IMR-90 (cell line): ENCODE measurements around the gene KRT80. TPM values are rescaled to one million over a fixed set of nuclear protein-coding genes. Genes with fewer than 3 reads are reported as not detected.
A peak's percentile ranks its signal among the peaks of the same experiment; 100 is the strongest.

Experiments
- ATAC-seq: fragments of 200-7000 bp; cut with Tn5 transposase; 2 replicates; pipeline ENCODE4 v1.9.1; 2020; ENCODE audit warnings: low read depth, mild to moderate bottlenecking, moderate library complexity
- BruUV-seq: library from RNA; stranded (reverse); fragments of 400-500 nt; replicated peaks from 2 replicates; lab custom pipeline; 2021; lab: Mats Ljungman, UMichigan
- CTCF ChIA-PET: fragments of 300-600 bp; formaldehyde crosslinking; extraction: SDS; loops from one replicate; lab custom pipeline; 2021; ENCODE audit warnings: antibody characterized with exemption; lab: Yijun Ruan, JAX
- POLR2A ChIA-PET: fragments of 300-600 bp; sonication (Branson Sonifier 250); formaldehyde crosslinking; loops from one replicate; lab custom pipeline; 2022; ENCODE audit warnings: antibody characterized with exemption; ENCODE audit not compliant: unreplicated experiment; lab: Charles Lee
- DNase-seq: peaks from one replicate; pipeline ENCODE4 v3.0.0; 2013
- H2AFZ ChIP-seq: replicated peaks from 2 replicates; pipeline ENCODE3; 2013; ENCODE audit warnings: low read length, mild to moderate bottlenecking; ENCODE audit not compliant: poor library complexity
- H2AK5ac ChIP-seq: 2 replicates; pipeline ENCODE4 v1.6.1; 2013; ENCODE audit warnings: low read depth, low read length, inconsistent platforms
- H2AK9ac ChIP-seq: replicated peaks from 2 replicates; pipeline ENCODE3; 2013; ENCODE audit warnings: mild to moderate bottlenecking, low read depth, low read length, moderate library complexity; ENCODE audit not compliant: poor library complexity
- H2BK120ac ChIP-seq: 2 replicates; pipeline ENCODE4 v1.6.1; 2013; ENCODE audit warnings: low read depth, low read length, inconsistent platforms
- H2BK15ac ChIP-seq: 3 replicates; pipeline ENCODE4 v1.6.1; 2013; ENCODE audit warnings: low read depth, low read length, inconsistent platforms
- H2BK20ac ChIP-seq: 2 replicates; pipeline ENCODE4 v1.6.1; 2013; ENCODE audit warnings: low read depth, mild to moderate bottlenecking, inconsistent platforms, low read length, moderate library complexity
- H2BK5ac ChIP-seq: 2 replicates; pipeline ENCODE4 v1.6.1; 2013; ENCODE audit warnings: mild to moderate bottlenecking, low read depth, low read length, inconsistent platforms; ENCODE audit not compliant: poor library complexity, severe bottlenecking
- H3K14ac ChIP-seq: replicated peaks from 2 replicates; pipeline ENCODE4 v1.6.1; 2013; ENCODE audit warnings: low read depth, low read length, inconsistent platforms
- H3K18ac ChIP-seq: 2 replicates; pipeline ENCODE4 v1.6.1; 2013; ENCODE audit warnings: low read depth, low read length, control low read depth
- H3K23ac ChIP-seq: 2 replicates; pipeline ENCODE4 v1.6.1; 2013; ENCODE audit warnings: low read depth, low read length, inconsistent platforms
- H3K27ac ChIP-seq: 2 replicates; pipeline ENCODE4 v1.5.1; 2013; ENCODE audit warnings: mild to moderate bottlenecking, control low read depth, low read length; ENCODE audit not compliant: insufficient read depth
- H3K27me3 ChIP-seq: 2 replicates; pipeline ENCODE4 v1.6.1; 2013; ENCODE audit warnings: low read length; ENCODE audit not compliant: control insufficient read depth, insufficient read depth
- H3K36me3 ChIP-seq: 2 replicates; pipeline ENCODE4 v1.6.1; 2013; ENCODE audit warnings: low read length, mixed read lengths; ENCODE audit not compliant: control insufficient read depth, insufficient read depth
- H3K4ac ChIP-seq: 2 replicates; pipeline ENCODE4 v1.6.1; 2013; ENCODE audit warnings: low read depth, low read length, inconsistent platforms
- H3K4me1 ChIP-seq: 2 replicates; pipeline ENCODE4 v1.6.1; 2013; ENCODE audit warnings: low read length, mixed read lengths; ENCODE audit not compliant: control insufficient read depth, insufficient read depth
- H3K4me2 ChIP-seq: 2 replicates; pipeline ENCODE4 v1.6.1; 2013; ENCODE audit warnings: low read depth, mild to moderate bottlenecking, control low read depth, low read length, moderate library complexity
- H3K4me3 ChIP-seq: 2 replicates; pipeline ENCODE4 v1.5.1; 2013; ENCODE audit warnings: low read depth, mild to moderate bottlenecking, control low read depth, low read length, moderate library complexity; ENCODE audit not compliant: insufficient read depth
- H3K56ac ChIP-seq: 2 replicates; pipeline ENCODE4 v1.6.1; 2013; ENCODE audit warnings: low read length, inconsistent platforms; ENCODE audit not compliant: insufficient read depth; ENCODE audit errors: extremely low read depth
- H3K79me1 ChIP-seq, 2 experiments: 2 replicates each; pipeline ENCODE4 v1.6.1; 2013; ENCODE audit warnings: low read length in 2 of 2, inconsistent platforms in 1 of 2, low read depth in 1 of 2
- H3K9ac ChIP-seq: 2 replicates; pipeline ENCODE4 v1.6.1; 2013; ENCODE audit warnings: low read depth, low read length, control low read depth
- H3K9me1 ChIP-seq: 2 replicates; pipeline ENCODE4 v1.6.1; 2013; ENCODE audit warnings: low read length, inconsistent platforms; ENCODE audit not compliant: insufficient read depth
- H3K9me3 ChIP-seq: 2 replicates; pipeline ENCODE4 v1.6.1; 2013; ENCODE audit warnings: low read length; ENCODE audit not compliant: control insufficient read depth, insufficient read depth
- H4K20me1 ChIP-seq: 2 replicates; pipeline ENCODE4 v1.6.1; 2013; ENCODE audit warnings: low read length, inconsistent platforms; ENCODE audit not compliant: insufficient read depth
- H4K5ac ChIP-seq: 2 replicates; pipeline ENCODE4 v1.6.1; 2013; ENCODE audit warnings: mild to moderate bottlenecking, low read depth, low read length, control low read depth
- H4K8ac ChIP-seq, 2 experiments: 2 replicates each; pipeline ENCODE4 v1.6.1; 2013; ENCODE audit warnings: low read depth in 2 of 2, low read length in 2 of 2, control low read depth in 1 of 2, inconsistent platforms in 1 of 2
- H4K91ac ChIP-seq: 2 replicates; pipeline ENCODE4 v1.6.1; 2013; ENCODE audit warnings: low read depth, low read length, inconsistent platforms; ENCODE audit not compliant: insufficient read depth
- CHD1 ChIP-seq: IDR thresholded peaks from 2 replicates; pipeline ENCODE4 v1.6.1; 2012; ENCODE audit warnings: low read depth, low read length, improper control_type of control experiment
- MXI1 ChIP-seq: IDR thresholded peaks from 2 replicates; pipeline ENCODE4 v1.6.1; 2012; ENCODE audit warnings: low read depth, mild to moderate bottlenecking, low read length, moderate library complexity, borderline replicate concordance
- NFE2L2 ChIP-seq: fragments of 150-350 bp; IDR thresholded peaks from 2 replicates; pipeline ENCODE4 v1.6.1; 2016; ENCODE audit warnings: low read depth, mild to moderate bottlenecking, low read length
- RCOR1 ChIP-seq: IDR thresholded peaks from 2 replicates; pipeline ENCODE4 v1.6.1; 2012; ENCODE audit warnings: mild to moderate bottlenecking, low read length, improper control_type of control experiment; ENCODE audit not compliant: insufficient replicate concordance
- WGBS, 2 experiments: methylation state at CpG; one replicate each; pipeline versions ENCODE4 v1.1.5 to v1.1.7; 2013; ENCODE audit warnings: missing lambda C conversion rate in 2 of 2; ENCODE audit not compliant: insufficient read length in 1 of 2; ENCODE audit errors: extremely low coverage in 2 of 2; 5-methylcytosine and 5-hydroxymethylcytosine counted together
- dilution Hi-C: fragments of 300-500 bp; cut with HindIII; formaldehyde crosslinking; loops from one replicate; pipeline ENCODE4 v1.14.3; 2018; ENCODE audit warnings: low sequenced_read_pairs; ENCODE audit not compliant: unreplicated experiment
- in situ Hi-C: fragments of 300-500 bp; cut with MboI; formaldehyde crosslinking; loops from 3 replicates; pipeline ENCODE4 v1.14.3; 2019; ENCODE audit warnings: low sequenced_read_pairs, inconsistent platforms, mixed read lengths
- intact Hi-C: fragments of 100-400 bp; cut with micrococcal nuclease; formaldehyde crosslinking; loops from 2 replicates; pipeline ENCODE4 v1.10.0; 2022
- polyA plus RNA-seq, 3 experiments: library from polyadenylated mRNA; depleted of rRNA; stranded (reverse); fragments of >200 nt; gene quantifications; 2 replicates each; pipeline ENCODE4 v1.2.3, GENCODE V29; 2012; ENCODE audit warnings: low replicate concordance in 1 of 3
- total RNA-seq: library from RNA; depleted of rRNA; stranded (reverse); fragments of >200 nt; gene quantifications from 2 replicates; pipeline ENCODE4 v1.2.3, GENCODE V29; 2012
- TF ChIP-seq, protein P1 (sequence below): fragments of 150-350 bp; IDR thresholded peaks from 2 replicates; pipeline ENCODE4 v1.6.1; 2017; ENCODE audit warnings: mild to moderate bottlenecking, antibody characterized with exemption, low read length, low read depth

Gene KRT80
- total and polyA plus RNA-seq, 2 of the 4 experiments (the other 2 are of a cell fraction) = 0.54 to 3.4 TPM

DNA sequence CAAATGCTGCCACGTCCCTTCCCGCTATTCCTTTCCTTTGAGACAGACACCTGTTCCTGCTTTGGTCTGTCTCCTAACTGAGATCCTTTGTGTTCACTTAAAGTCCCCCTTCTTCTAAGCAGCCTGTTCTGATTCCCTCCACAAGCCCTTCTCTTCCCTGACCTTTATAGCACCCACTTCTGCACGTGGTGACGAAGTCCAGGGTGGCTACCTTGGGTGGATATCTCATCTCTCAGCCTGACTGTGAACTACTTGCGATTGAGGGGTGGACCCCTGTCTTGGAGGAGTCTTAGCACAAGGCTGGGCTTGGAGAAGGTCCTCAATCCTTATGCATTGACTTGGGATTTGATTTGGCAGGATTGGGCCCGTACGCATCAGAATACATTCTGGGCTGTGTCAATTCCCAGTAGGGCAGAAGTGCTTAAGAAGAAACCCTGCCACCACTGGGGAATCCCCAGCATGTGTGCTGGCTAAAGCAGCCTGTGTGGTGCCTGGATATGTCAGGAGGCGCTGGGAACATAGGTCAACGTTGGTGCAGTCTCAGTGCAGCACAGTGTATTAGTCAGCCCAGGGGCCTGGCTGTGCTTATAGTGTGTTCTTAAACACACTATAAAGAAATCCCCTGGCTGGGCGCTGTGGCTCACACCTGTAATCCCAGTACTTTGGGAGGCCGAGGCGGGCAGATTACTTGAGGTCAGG is 23.6 kb downstream of the KRT80 start:
- BruUV-seq = no TSS peak
- Histone ChIP-seq H2BK20ac (peak overlapping the region; percentile 47; the same call in 1 of the 2 replicates), H3K4me1 (peaks cover 18% of the 10 kb centered on the region), H2BK120ac (peak overlapping the region; percentile 65), H3K4ac (peak overlapping the region; percentile 65), H4K20me1 (no peaks in the 10 kb centered on the region), H2AK5ac (peak overlapping the region; percentile 71), H3K79me1 (no peaks in the 10 kb centered on the region), H3K56ac (no peak overlapping the region), H2BK15ac (peak overlapping the region; percentile 43; the same call in 2 of the 3 replicates), H3K9me3 (no peaks in the 10 kb centered on the region), H3K36me3 (no peaks in the 10 kb centered on the region), H3K27me3 (no peaks in the 10 kb centered on the region), H2AFZ (peak overlapping the region; percentile 35), H3K9me1 (peaks cover 11% of the 10 kb centered on the region), H3K14ac (peak overlapping the region; percentile 83), H3K9ac (no peak overlapping the region), H4K91ac (peak overlapping the region; percentile 54), H3K27ac (no peak overlapping the region), H3K23ac (peak overlapping the region; percentile 29; the same call in 1 of the 2 replicates), H2AK9ac (peak overlapping the region; percentile 80), H3K18ac (no peak overlapping the region), H4K5ac (no peak overlapping the region), H3K4me2 (no peak overlapping the region), H3K4me3 (no peak overlapping the region), H2BK5ac (no peak overlapping the region), H4K8ac (peak overlapping the region; percentile 40 to 51; a peak in 1 of 4 replicates)
- DNase-seq = peak; percentile 88
- peak; percentile 48 for ATAC-seq
- ChIA-PET POLR2A (no interaction called here), CTCF (no interaction called here)
- dilution Hi-C loops = no loop called here
- 90% methylated on average over 5 of the region's 12 CpGs; no CpG with 5 or more reads in 1 of the 2 experiments for WGBS, 2 experiments
- TF ChIP-seq NFE2L2 = no peak
- TF ChIP-seq, protein P1, sequence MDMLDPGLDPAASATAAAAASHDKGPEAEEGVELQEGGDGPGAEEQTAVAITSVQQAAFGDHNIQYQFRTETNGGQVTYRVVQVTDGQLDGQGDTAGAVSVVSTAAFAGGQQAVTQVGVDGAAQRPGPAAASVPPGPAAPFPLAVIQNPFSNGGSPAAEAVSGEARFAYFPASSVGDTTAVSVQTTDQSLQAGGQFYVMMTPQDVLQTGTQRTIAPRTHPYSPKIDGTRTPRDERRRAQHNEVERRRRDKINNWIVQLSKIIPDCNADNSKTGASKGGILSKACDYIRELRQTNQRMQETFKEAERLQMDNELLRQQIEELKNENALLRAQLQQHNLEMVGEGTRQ = peak; percentile 12; the same call in 1 of the 2 replicates
- 0 out of 2 replicates have a peak, but pooled peaks have one; percentile 33 for TF ChIP-seq MXI1
- no peak for TF ChIP-seq CHD1
- TF ChIP-seq RCOR1 = no peak
- intact Hi-C loops = no loop called here
- in situ Hi-C loops = loop anchor here (5.0 kb wide), 1 partner anchor 39 kb away; no protein-coding TSS in a partner anchor
